ENCODE data around the gene TREML1.

The TREML1 gene

GRCh38 chr6:41136911-41137310, 17.2 kb downstream of the TREML1 start:
- no peaks in the 10 kb centered on the region for H3K79me2 ChIP-seq
- H3K36me3 ChIP-seq (ENCODE audit: control insufficient read depth, insufficient read depth, low read length), result no peaks in the 10 kb centered on the region
- H2AFZ ChIP-seq, result no peak overlapping the region
- H3K4me3 ChIP-seq (ENCODE audit: low read depth, low read length), result no peak overlapping the region
- no peaks in the 10 kb centered on the region for H3K9me3 ChIP-seq (ENCODE audit: control insufficient read depth, low read length)
- no peak overlapping the region for H3K4me2 ChIP-seq (ENCODE audit: low read length)
- TF ChIP-seq CTCF (IDR thresholded peaks at IDR 0.05), result no peak
- no peak overlapping the region for H3K27ac ChIP-seq
- no peaks in the 10 kb centered on the region for H3K4me1 ChIP-seq
- no peak overlapping the region for H3K9ac ChIP-seq
- no peaks in the 10 kb centered on the region for H3K27me3 ChIP-seq (ENCODE audit: control insufficient read depth, insufficient read depth, low read length)

- Histone ChIP-seq H3K9me3 (ENCODE audit: control insufficient read depth, low read length) (no peaks in the 10 kb centered on the region), H3K79me2 (no peaks in the 10 kb centered on the region), H3K4me2 (ENCODE audit: low read length) (no peak overlapping the region), H3K4me1 (no peaks in the 10 kb centered on the region), H2AFZ (no peak overlapping the region), H3K36me3 (ENCODE audit: control insufficient read depth, insufficient read depth, low read length) (no peaks in the 10 kb centered on the region), H3K4me3 (ENCODE audit: low read depth, low read length) (no peak overlapping the region), H3K9ac (no peak overlapping the region), H3K27ac (no peak overlapping the region), H3K27me3 (ENCODE audit: control insufficient read depth, insufficient read depth, low read length) (no peaks in the 10 kb centered on the region)
- TF ChIP-seq CTCF (IDR thresholded peaks at IDR 0.05), result no peak
These were observed 18.9 kb downstream of the TREML1 start for GRCh38 chr6:41135062-41135832.

GRCh38 chr6:41132254-41132653, 21.9 kb downstream of the TREML1 start:
- Histone ChIP-seq H2AFZ (no peak overlapping the region), H3K4me2 (ENCODE audit: low read length) (no peak overlapping the region), H3K4me3 (ENCODE audit: low read depth, low read length) (no peak overlapping the region), H3K9ac (no peak overlapping the region), H3K4me1 (no peaks in the 10 kb centered on the region), H3K79me2 (no peaks in the 10 kb centered on the region), H3K36me3 (ENCODE audit: control insufficient read depth, insufficient read depth, low read length) (no peaks in the 10 kb centered on the region), H3K27me3 (ENCODE audit: control insufficient read depth, insufficient read depth, low read length) (no peaks in the 10 kb centered on the region), H3K9me3 (ENCODE audit: control insufficient read depth, low read length) (no peaks in the 10 kb centered on the region), H3K27ac (no peak overlapping the region)
- no peak for TF ChIP-seq CTCF (IDR thresholded peaks at IDR 0.05)

GRCh38 chr6:41125282-41125681, 28.9 kb downstream of the TREML1 start:
- H3K36me3 ChIP-seq (ENCODE audit: control insufficient read depth, insufficient read depth, low read length), result no peaks in the 10 kb centered on the region
- TF ChIP-seq CTCF (IDR thresholded peaks at IDR 0.05), result no peak

GRCh38 chr6:41122918-41123317, 31.2 kb downstream of the TREML1 start:
- Histone ChIP-seq H3K4me2 (ENCODE audit: low read length) (no peak overlapping the region), H3K4me1 (no peaks in the 10 kb centered on the region), H3K36me3 (ENCODE audit: control insufficient read depth, insufficient read depth, low read length) (no peaks in the 10 kb centered on the region), H3K4me3 (ENCODE audit: low read depth, low read length) (no peak overlapping the region), H3K27me3 (ENCODE audit: control insufficient read depth, insufficient read depth, low read length) (no peaks in the 10 kb centered on the region), H3K9me3 (ENCODE audit: control insufficient read depth, low read length) (no peaks in the 10 kb centered on the region), H3K27ac (no peak overlapping the region), H3K79me2 (no peaks in the 10 kb centered on the region), H2AFZ (no peak overlapping the region), H3K9ac (no peak overlapping the region)
- no peak for TF ChIP-seq CTCF (IDR thresholded peaks at IDR 0.05)

More at GRCh38 chr6:41125282-41125681, 28.9 kb downstream of the TREML1 start:
- no peak overlapping the region for H3K4me3 ChIP-seq (ENCODE audit: low read depth, low read length)
- H3K79me2 ChIP-seq, result no peaks in the 10 kb centered on the region
- no peaks in the 10 kb centered on the region for H3K4me1 ChIP-seq
- no peak overlapping the region for H2AFZ ChIP-seq
- no peaks in the 10 kb centered on the region for H3K9me3 ChIP-seq (ENCODE audit: control insufficient read depth, low read length)
- no peak overlapping the region for H3K4me2 ChIP-seq (ENCODE audit: low read length)
- H3K9ac ChIP-seq, result no peak overlapping the region
- no peaks in the 10 kb centered on the region for H3K27me3 ChIP-seq (ENCODE audit: control insufficient read depth, insufficient read depth, low read length)
- H3K27ac ChIP-seq, result no peak overlapping the region

Data from parathyroid adenoma (tissue), 2 donors.